HCT116 (cell line): ENCODE results near the gene PXDN. TPM values are rescaled to one million over a fixed set of nuclear protein-coding genes. Genes with fewer than 3 reads are reported as not detected.

Experiments
- ATAC-seq: fragments of 200-7000 bp; cut with Tn5 transposase; 2 replicates; pipeline ENCODE4 v1.9.1; 2020; ENCODE audit warnings: mild to moderate bottlenecking, moderate library complexity
- BruUV-seq: library from RNA; stranded (reverse); fragments of 400-500 nt; replicated peaks from 2 replicates; lab custom pipeline; 2021; lab: Mats Ljungman, UMichigan
- CTCF ChIA-PET: fragments of 300-600 bp; sonication (Branson Sonifier 250); formaldehyde crosslinking; loops from one replicate; lab custom pipeline; 2021; ENCODE audit warnings: antibody characterized with exemption; lab: Charles Lee
- POLR2A ChIA-PET: fragments of 300-600, 350-600 bp; sonication (Branson Sonifier 250); formaldehyde crosslinking; loops from one replicate; lab custom pipeline; 2021; ENCODE audit warnings: antibody characterized with exemption; lab: Charles Lee
- RAD21 ChIA-PET, 2 experiments: fragments of 300-600 bp; sonication (Branson Sonifier 250); formaldehyde crosslinking; loops; one replicate each; lab custom pipeline; 2023; ENCODE audit warnings: low total read pairs in 2 of 2; ENCODE audit not compliant: uncharacterized antibody in 2 of 2, unreplicated experiment in 2 of 2, low non-redundant PET in 1 of 2; lab: Charles Lee
- DNase-seq: peaks from one replicate; pipeline ENCODE4 v3.0.0-alpha.2; 2010; ENCODE audit warnings: low read depth, low spot score
- H2AFZ ChIP-seq: fragments of 200-600 bp; shearing (Covaris generic), sonication (generic); 2 replicates; pipeline ENCODE4 v1.6.1; 2017; ENCODE audit warnings: low read depth, mixed run types, mixed read lengths, antibody characterized with exemption, low read length; ENCODE audit not compliant: poor library complexity, severe bottlenecking
- H3K27ac ChIP-seq: 2 replicates; pipeline ENCODE4 v1.5.1; 2012; ENCODE audit warnings: low read depth, low read length
- H3K27me3 ChIP-seq: fragments of 200-600 bp; sonication (generic); 2 replicates; pipeline ENCODE4 v1.6.1; 2016; ENCODE audit warnings: mixed run types, low read length, mixed read lengths; ENCODE audit not compliant: insufficient read depth
- H3K36me3 ChIP-seq, 2 experiments: fragments of 200-500 bp in 1 of 2; fragments of 200-600 bp in 1 of 2; sonication (Bioruptor generic) in 1 of 2; sonication (generic) in 1 of 2; 2 replicates each; pipeline versions ENCODE4 v1.5.1 to v1.6.1; 2014 to 2016; ENCODE audit warnings: low read length in 2 of 2, inconsistent platforms in 1 of 2, mixed read lengths in 1 of 2, mixed run types in 1 of 2; ENCODE audit not compliant: insufficient read depth in 2 of 2, control insufficient read depth in 1 of 2
- H3K4me1 ChIP-seq, 2 experiments: fragments of 200-600 bp in 1 of 2; sonication (generic) in 1 of 2; 2 replicates each; pipeline versions ENCODE4 v1.5.1 to v1.6.1; 2012 to 2017; ENCODE audit warnings: low read length in 2 of 2, inconsistent platforms in 1 of 2, mild to moderate bottlenecking in 1 of 2, mixed read lengths in 1 of 2, mixed run types in 1 of 2, moderate library complexity in 1 of 2; ENCODE audit not compliant: insufficient read depth in 2 of 2, control insufficient read depth in 1 of 2
- H3K4me2 ChIP-seq: fragments of 200-600 bp; sonication (generic); 2 replicates; pipeline ENCODE4 v1.6.1; 2017; ENCODE audit warnings: mixed run types, low read length, mixed read lengths
- H3K4me3 ChIP-seq, 2 experiments: fragments of 200-600 bp in 1 of 2; sonication (generic) in 1 of 2; replicated peaks in 1 of 2; 2 replicates each; pipeline ENCODE4 v1.5.1; 2011 to 2016; ENCODE audit warnings: low read length in 2 of 2, control low read depth in 1 of 2, low read depth in 1 of 2, mild to moderate bottlenecking in 1 of 2, mixed read lengths in 1 of 2, mixed run types in 1 of 2
- H3K79me2 ChIP-seq: fragments of 200-600 bp; sonication (generic); 2 replicates; pipeline ENCODE4 v1.6.1; 2017; ENCODE audit warnings: mild to moderate bottlenecking, mixed run types, low read length, moderate library complexity, mixed read lengths; ENCODE audit not compliant: insufficient read depth
- H3K9ac ChIP-seq: fragments of 200-600 bp; sonication (generic); 2 replicates; pipeline ENCODE4 v1.6.1; 2016; ENCODE audit warnings: low read length, mixed read lengths
- H3K9me2 ChIP-seq: fragments of 200-600 bp; sonication (generic), shearing (Covaris generic); 2 replicates; pipeline ENCODE4 v1.6.1; 2017; ENCODE audit warnings: mixed run types, mild to moderate bottlenecking, moderate library complexity; ENCODE audit not compliant: insufficient read depth
- H3K9me3 ChIP-seq, 2 experiments: fragments of 200-500 bp in 1 of 2; fragments of 200-600 bp in 1 of 2; sonication (Bioruptor generic) in 1 of 2; sonication (generic) in 1 of 2; 2 replicates each; pipeline ENCODE4 v1.6.1; 2014 to 2017; ENCODE audit warnings: low read length in 2 of 2, mixed read lengths in 2 of 2, inconsistent platforms in 1 of 2, low read depth in 1 of 2, mild to moderate bottlenecking in 1 of 2, mixed run types in 1 of 2, moderate library complexity in 1 of 2; ENCODE audit not compliant: control insufficient read depth in 1 of 2, insufficient read depth in 1 of 2
- H4K20me1 ChIP-seq: fragments of 200-600 bp; sonication (generic), shearing (Covaris generic); 2 replicates; pipeline ENCODE4 v1.6.1; 2017; ENCODE audit warnings: mixed run types, mild to moderate bottlenecking, moderate library complexity; ENCODE audit not compliant: insufficient read depth
- CBX3 ChIP-seq: IDR thresholded peaks from 2 replicates; pipeline ENCODE4 v1.6.1; 2012; ENCODE audit warnings: low read depth
- CTCF ChIP-seq, 3 experiments: fragments of 200-600 bp in 1 of 3; sonication (generic) in 1 of 3; IDR thresholded peaks in 2 of 3; conservative IDR thresholded peaks in 1 of 3; 2 replicates each; pipeline ENCODE4 v1.5.1; 2012 to 2017; ENCODE audit warnings: low read depth in 2 of 3, low read length in 2 of 3, antibody characterized with exemption in 1 of 3, borderline replicate concordance in 1 of 3, control low read depth in 1 of 3, mild to moderate bottlenecking in 1 of 3, mixed read lengths in 1 of 3, mixed run types in 1 of 3, moderate library complexity in 1 of 3; ENCODE audit not compliant: insufficient read depth in 1 of 3
- EGR1 ChIP-seq: IDR thresholded peaks from 2 replicates; pipeline ENCODE4 v1.6.1; 2012; ENCODE audit warnings: low read depth
- EZH2 ChIP-seq: fragments of 200-600 bp; sonication (generic); IDR thresholded peaks from 2 replicates; pipeline ENCODE4 v1.6.1; 2017; ENCODE audit warnings: antibody characterized with exemption, mixed run types
- FOSL1 ChIP-seq: IDR thresholded peaks from 2 replicates; pipeline ENCODE4 v1.6.1; 2012; ENCODE audit warnings: low read depth
- JUND ChIP-seq: IDR thresholded peaks from 2 replicates; pipeline ENCODE4 v1.6.1; 2012
- MAX ChIP-seq: IDR thresholded peaks from 2 replicates; pipeline ENCODE4 v1.6.1; 2012
- POLR2A ChIP-seq: IDR thresholded peaks from 2 replicates; pipeline ENCODE4 v1.7.0; 2011; ENCODE audit warnings: borderline replicate concordance; ENCODE audit not compliant: insufficient read depth, insufficient read length; ENCODE audit errors: extremely low read depth
- POLR2AphosphoS5 ChIP-seq: IDR thresholded peaks from 2 replicates; pipeline ENCODE4 v1.6.1; 2011; ENCODE audit warnings: mild to moderate bottlenecking, low read depth, low read length, moderate library complexity
- REST ChIP-seq: IDR thresholded peaks from 2 replicates; pipeline ENCODE4 v1.6.1; 2012; ENCODE audit warnings: low read depth
- SIN3A ChIP-seq: IDR thresholded peaks from 2 replicates; pipeline ENCODE4 v1.6.1; 2012; ENCODE audit warnings: low read depth
- SP1 ChIP-seq: IDR thresholded peaks from 2 replicates; pipeline ENCODE4 v1.6.1; 2012; ENCODE audit warnings: low read depth
- SRF ChIP-seq: IDR thresholded peaks from 2 replicates; pipeline ENCODE4 v1.6.1; 2012; ENCODE audit warnings: low read depth
- YY1 ChIP-seq: IDR thresholded peaks from 2 replicates; pipeline ENCODE4 v1.6.1; 2011; ENCODE audit warnings: low read length, low read depth, moderate library complexity, mild to moderate bottlenecking; ENCODE audit not compliant: insufficient replicate concordance; ENCODE audit errors: extremely low read depth
- ZBTB33 ChIP-seq: IDR thresholded peaks from 2 replicates; pipeline ENCODE4 v1.6.1; 2011; ENCODE audit warnings: mild to moderate bottlenecking, low read length, moderate library complexity; ENCODE audit not compliant: insufficient replicate concordance; ENCODE audit errors: extremely low read depth
- ZFX ChIP-seq: fragments of 450-650 bp; IDR thresholded peaks from 2 replicates; pipeline ENCODE4 v1.6.1; 2017
- ZNF274 ChIP-seq: fragments of 200-500 bp; sonication (Bioruptor generic); IDR thresholded peaks from 2 replicates; pipeline ENCODE4 v1.6.1; 2014; ENCODE audit warnings: mild to moderate bottlenecking, low read depth, low read length, inconsistent platforms
- intact Hi-C: fragments of 100-400 bp; cut with micrococcal nuclease; formaldehyde crosslinking; loops from 2 replicates; pipeline ENCODE4 v1.10.0; 2022
- total RNA-seq: library from RNA; stranded (reverse); gene quantifications from one replicate; pipeline ENCODE4 v1.2.1, GENCODE V29; 2021; ENCODE audit not compliant: unreplicated experiment

PXDN gene
- total RNA-seq, 1 experiment from 2014 or later, result 10.7 TPM

GRCh38 chr2:1775511-1776035 lies 31.3 kb upstream of the PXDN start:
- CTCF ChIA-PET, result no interaction called here
- TF ChIP-seq EZH2, result no peak
- no peak for TF ChIP-seq CBX3
- no peak for TF ChIP-seq FOSL1
- no peak for TF ChIP-seq ZBTB33
- TF ChIP-seq YY1, result no peak
- no peak for TF ChIP-seq SP1
- no peak for TF ChIP-seq POLR2AphosphoS5
- no peak for TF ChIP-seq ZFX
- no peak for TF ChIP-seq CTCF (IDR thresholded peaks at IDR 0.05 in 2 of 3, conservative IDR thresholded peaks at IDR 0.05 in 1 of 3; ENCODE audit: borderline replicate concordance in 1 of 3, insufficient read depth in 1 of 3, low read depth in 2 of 3, low read length in 2 of 3)
- TF ChIP-seq SIN3A, result no peak
- no peak for TF ChIP-seq ZNF274
- TF ChIP-seq REST, result no peak
- no peak for TF ChIP-seq SRF
- TF ChIP-seq EGR1, result no peak
- no peak for TF ChIP-seq MAX
- TF ChIP-seq JUND, result no peak
- no peak for TF ChIP-seq POLR2A

More at GRCh38 chr2:1775511-1776035, 31.3 kb upstream of the PXDN start:
- Histone ChIP-seq H3K9ac (no peak overlapping the region), H3K4me1 (no peaks in the 10 kb centered on the region), H3K4me3 (no peak overlapping the region), H2AFZ (no peak overlapping the region), H4K20me1 (no peaks in the 10 kb centered on the region), H3K4me2 (no peak overlapping the region), H3K79me2 (no peaks in the 10 kb centered on the region), H3K36me3 (no peaks in the 10 kb centered on the region), H3K27me3 (peaks cover 16% of the 10 kb centered on the region), H3K9me3 (no peaks in the 10 kb centered on the region), H3K9me2 (no peaks in the 10 kb centered on the region), H3K27ac (no peak overlapping the region)
- no TSS peak for BruUV-seq
- ChIA-PET RAD21 (no interaction called here), POLR2A (no interaction called here)
- DNase-seq, result no peak
- no peak for ATAC-seq
- intact Hi-C loops, result no loop called here
